Measurements from ENCODE around the gene ASB2.

DNA sequence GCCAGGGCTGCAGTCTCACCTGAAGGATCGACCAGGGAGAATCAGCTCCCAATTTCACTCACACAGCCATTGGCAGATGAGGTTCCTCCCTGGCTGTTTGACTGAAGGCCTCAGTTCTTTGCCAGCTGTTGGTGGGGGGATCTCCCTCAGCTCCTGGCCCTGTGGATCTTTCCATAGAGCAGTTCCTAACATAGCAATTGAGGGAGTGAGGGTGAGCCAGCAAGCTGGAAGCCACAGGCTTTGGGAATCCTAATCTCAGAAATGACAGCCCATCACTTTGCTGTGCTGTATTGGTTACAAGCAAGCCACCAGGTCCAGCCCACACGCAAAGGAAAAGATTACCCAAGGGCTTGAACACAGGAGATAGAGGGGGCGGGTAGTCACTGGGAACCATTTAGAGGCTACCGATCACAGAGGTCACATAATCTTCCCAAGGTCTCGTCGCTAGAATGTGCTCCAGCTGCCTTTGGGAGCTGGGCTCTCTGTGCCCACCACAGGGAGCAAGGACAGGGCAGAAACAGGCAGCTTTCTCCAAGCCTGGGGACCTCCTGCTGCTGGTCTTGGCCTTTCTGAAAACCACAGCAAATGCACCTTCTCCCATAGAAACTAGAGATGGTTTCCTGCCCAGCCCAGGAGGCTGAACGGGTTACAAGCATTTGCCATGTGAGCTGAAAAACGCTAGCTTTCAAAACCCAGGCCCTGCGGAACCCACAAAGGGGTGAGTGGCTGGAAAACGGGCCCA lies 45.2 kb upstream of the ASB2 start:
- TF ChIP-seq, protein P1, sequence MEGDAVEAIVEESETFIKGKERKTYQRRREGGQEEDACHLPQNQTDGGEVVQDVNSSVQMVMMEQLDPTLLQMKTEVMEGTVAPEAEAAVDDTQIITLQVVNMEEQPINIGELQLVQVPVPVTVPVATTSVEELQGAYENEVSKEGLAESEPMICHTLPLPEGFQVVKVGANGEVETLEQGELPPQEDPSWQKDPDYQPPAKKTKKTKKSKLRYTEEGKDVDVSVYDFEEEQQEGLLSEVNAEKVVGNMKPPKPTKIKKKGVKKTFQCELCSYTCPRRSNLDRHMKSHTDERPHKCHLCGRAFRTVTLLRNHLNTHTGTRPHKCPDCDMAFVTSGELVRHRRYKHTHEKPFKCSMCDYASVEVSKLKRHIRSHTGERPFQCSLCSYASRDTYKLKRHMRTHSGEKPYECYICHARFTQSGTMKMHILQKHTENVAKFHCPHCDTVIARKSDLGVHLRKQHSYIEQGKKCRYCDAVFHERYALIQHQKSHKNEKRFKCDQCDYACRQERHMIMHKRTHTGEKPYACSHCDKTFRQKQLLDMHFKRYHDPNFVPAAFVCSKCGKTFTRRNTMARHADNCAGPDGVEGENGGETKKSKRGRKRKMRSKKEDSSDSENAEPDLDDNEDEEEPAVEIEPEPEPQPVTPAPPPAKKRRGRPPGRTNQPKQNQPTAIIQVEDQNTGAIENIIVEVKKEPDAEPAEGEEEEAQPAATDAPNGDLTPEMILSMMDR (conservative IDR thresholded peaks at IDR 0.05): no peak
- no peak for TF ChIP-seq ZFX (IDR thresholded peaks at IDR 0.05)
